Activated CD4-positive, CD25-positive, alpha-beta regulatory T cell treated with anti-CD3 and anti-CD28 coated beads, Interleukin-2, amount 50 U/mL, for 16 hours (primary cell): ENCODE data around the gene NCBP1.
"Not testable (repeated sequence)": the region's sequence is repeated elsewhere in the genome, so short reads cannot be mapped to it uniquely, and the experiment has no call there.

Experiments used
- DNase-seq: peaks from one replicate; pipeline ENCODE4 v3.0.0-alpha.2; 2020; ENCODE audit warnings: low read depth, low spot score

The NCBP1 gene

GRCh38 chr9:97632985-97633858, at the start of gene NCBP1, which contains the start of gene TSTD2:
Gene NCBP1 (plus strand): TSS chr9:97633821. CDS start chr9:97633882, 61 bp downstream.
Gene TSTD2 (minus strand): TSS chr9:97633368. CDS start chr9:97627562, 5,806 bp downstream.
- peak; percentile 90 for DNase-seq

GRCh38 chr9:97584778-97585177, 48.8 kb upstream of the NCBP1 start:
- DNase-seq: not testable (repeated sequence)

- DNase-seq: not testable (repeated sequence)
Measured at GRCh38 chr9:97586909-97587308, 46.7 kb upstream of the NCBP1 start.

- no peak for DNase-seq
Measured at GRCh38 chr9:97591535-97591934, 42.1 kb upstream of the NCBP1 start.

- no peak for DNase-seq
Measured at GRCh38 chr9:97592126-97592525, 41.5 kb upstream of the NCBP1 start.

GRCh38 chr9:97593960-97594359, 39.7 kb upstream of the NCBP1 start:
- DNase-seq: no peak

- no peak for DNase-seq
Measured at GRCh38 chr9:97594381-97594921, 39.2 kb upstream of the NCBP1 start.

GRCh38 chr9:97596906-97597305, 36.7 kb upstream of the NCBP1 start:
- DNase-seq: no peak

GRCh38 chr9:97598461-97599288, 34.9 kb upstream of the NCBP1 start:
- DNase-seq: peak; percentile 38

- DNase-seq: no peak
Measured at GRCh38 chr9:97599314-97599846, 34.2 kb upstream of the NCBP1 start.

- DNase-seq: no peak
Measured at GRCh38 chr9:97600531-97601227, 32.9 kb upstream of the NCBP1 start.

- no peak for DNase-seq
Measured at GRCh38 chr9:97601228-97601898, 32.3 kb upstream of the NCBP1 start.

- DNase-seq: no peak
Measured at GRCh38 chr9:97602430-97602829, 31.2 kb upstream of the NCBP1 start.

- DNase-seq: no peak
Measured at GRCh38 chr9:97604901-97605645, 28.5 kb upstream of the NCBP1 start.

- peak; percentile 24 for DNase-seq
Measured at GRCh38 chr9:97615439-97616072, 18.1 kb upstream of the NCBP1 start.

GRCh38 chr9:97617939-97618416, 15.6 kb upstream of the NCBP1 start:
- DNase-seq: no peak

- not testable (repeated sequence) for DNase-seq
Measured at GRCh38 chr9:97620063-97620462, 13.6 kb upstream of the NCBP1 start.

- DNase-seq: not testable (repeated sequence)
Measured at GRCh38 chr9:97622483-97622882, 11.1 kb upstream of the NCBP1 start.

GRCh38 chr9:97623946-97624345, 9.7 kb upstream of the NCBP1 start:
- DNase-seq: no peak
